Endodermal cell (in vitro differentiated cells): ENCODE data around the gene KCNE3. TPM values are rescaled to one million over a fixed set of nuclear protein-coding genes. Genes with fewer than 3 reads are reported as not detected.

ENCODE experiments used
- DNase-seq: peaks from one replicate; pipeline ENCODE4 v3.0.0-alpha.2; 2017
- H3K27ac ChIP-seq: 2 replicates; pipeline ENCODE4 v1.5.1; 2013; ENCODE audit warnings: mild to moderate bottlenecking, low read depth, low read length, moderate library complexity
- H3K27me3 ChIP-seq: 2 replicates; pipeline ENCODE4 v1.6.1; 2013; ENCODE audit warnings: mild to moderate bottlenecking, low read length, moderate library complexity; ENCODE audit not compliant: insufficient read depth, control insufficient read depth, poor library complexity, severe bottlenecking
- H3K36me3 ChIP-seq: 2 replicates; pipeline ENCODE4 v1.7.0; 2013; ENCODE audit warnings: mild to moderate bottlenecking, low read length, moderate library complexity; ENCODE audit not compliant: control insufficient read depth, insufficient read depth
- H3K4me1 ChIP-seq: one replicate; pipeline ENCODE4 v1.7.0; 2013; ENCODE audit warnings: low read length; ENCODE audit not compliant: control insufficient read depth, insufficient read depth
- H3K4me3 ChIP-seq: 2 replicates; pipeline ENCODE4 v1.5.1; 2013; ENCODE audit warnings: mild to moderate bottlenecking, low read length, moderate library complexity
- H3K9ac ChIP-seq: 2 replicates; pipeline ENCODE4 v1.6.1; 2013; ENCODE audit warnings: mild to moderate bottlenecking, low read length, moderate library complexity; ENCODE audit not compliant: poor library complexity, severe bottlenecking; ENCODE audit errors: extremely low read depth
- H3K9me3 ChIP-seq: 2 replicates; pipeline ENCODE4 v1.6.1; 2013; ENCODE audit warnings: mild to moderate bottlenecking, low read length, moderate library complexity; ENCODE audit not compliant: control insufficient read depth
- H3K27ac Mint-ChIP-seq: 2 replicates; pipeline ENCODE4 v1.8.0; 2020; ENCODE audit warnings: mixed read lengths
- H3K27me3 Mint-ChIP-seq: 2 replicates; pipeline ENCODE4 v1.8.0; 2021; ENCODE audit warnings: mild to moderate bottlenecking, mixed read lengths; ENCODE audit not compliant: insufficient read depth
- H3K36me3 Mint-ChIP-seq: 2 replicates; pipeline ENCODE4 v1.8.0; 2020; ENCODE audit warnings: low read depth, mixed read lengths
- H3K4me1 Mint-ChIP-seq: 2 replicates; pipeline ENCODE4 v1.8.0; 2020; ENCODE audit warnings: mixed read lengths
- H3K4me3 Mint-ChIP-seq: 2 replicates; pipeline ENCODE4 v1.8.0; 2020; ENCODE audit warnings: mild to moderate bottlenecking, moderate library complexity, mixed read lengths
- H3K9me3 Mint-ChIP-seq: 2 replicates; pipeline ENCODE4 v1.8.0; 2020; ENCODE audit warnings: mild to moderate bottlenecking, mixed read lengths
- CTCF ChIP-seq: fragments of 200-600 bp; sonication (generic); conservative IDR thresholded peaks from 2 replicates; pipeline ENCODE4 v1.5.0; 2021; ENCODE audit warnings: antibody characterized with exemption, mild to moderate bottlenecking
- WGBS, 2 experiments: methylation state at CpG; one replicate each; pipeline versions ENCODE4 v1.1.5 to v1.1.7; 2013; ENCODE audit warnings: missing lambda C conversion rate in 2 of 2, mixed read lengths in 1 of 2; ENCODE audit not compliant: insufficient coverage in 1 of 2, insufficient read length in 1 of 2; 5-methylcytosine and 5-hydroxymethylcytosine counted together
- total RNA-seq, 2 donors: library from RNA; stranded (reverse); fragmentation: NEBNext Ultra II Directional in 1 of 2; extraction: Animal tissue kit (Norgen Biotek cat#: 25700) in 1 of 2; gene quantifications; 2 replicates in 1 of 2; 3 replicates in 1 of 2; pipeline ENCODE4 v1.2.1, GENCODE V29; 2021

Gene KCNE3
- total RNA-seq, 2 donors from 2014 or later: 3.6 to 9.0 TPM

DNA sequence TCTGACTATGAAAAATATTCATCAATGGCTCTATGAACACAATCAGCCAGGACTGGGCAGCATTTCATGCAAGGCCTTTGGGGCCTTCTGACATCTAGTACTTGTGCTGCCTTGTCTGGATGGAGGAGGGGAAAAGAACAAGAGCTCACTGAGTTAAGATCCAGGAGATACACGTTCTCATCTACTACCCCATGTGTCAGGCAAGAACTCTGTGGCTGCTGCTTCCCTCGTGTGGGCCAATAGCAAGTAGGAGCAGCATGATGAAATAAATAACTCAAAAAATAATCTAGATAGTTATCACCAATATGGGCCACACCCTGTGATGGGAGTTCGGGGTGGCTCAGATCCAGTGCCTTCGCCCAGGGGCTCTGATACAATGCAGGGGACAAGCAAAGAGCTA, 7.3 kb downstream of the KCNE3 start:
- H3K9ac ChIP-seq: no peak overlapping the region
- no peak for DNase-seq
- no peak overlapping the region for H3K4me3 ChIP-seq
- WGBS, 2 experiments: 78 to 92% methylated on average over 2 to 4 of the region's 4 CpGs
- H3K36me3 ChIP-seq: no peaks in the 10 kb centered on the region
- no peaks in the 10 kb centered on the region for H3K9me3 ChIP-seq
- H3K27me3 ChIP-seq: no peaks in the 10 kb centered on the region
- peaks cover 2% of the 10 kb centered on the region for H3K27me3 Mint-ChIP-seq
- H3K27ac Mint-ChIP-seq: no peak overlapping the region
- peaks cover 20% of the 10 kb centered on the region for H3K36me3 Mint-ChIP-seq
- peaks cover 3% of the 10 kb centered on the region for H3K4me1 Mint-ChIP-seq
- H3K27ac ChIP-seq: no peak overlapping the region
- TF ChIP-seq CTCF: no peak
- H3K9me3 Mint-ChIP-seq: no peaks in the 10 kb centered on the region
- no peak overlapping the region for H3K4me3 Mint-ChIP-seq
- H3K4me1 ChIP-seq: no peaks in the 10 kb centered on the region

GRCh38 chr11:74459584-74459983, 7.8 kb downstream of the KCNE3 start:
- no peak overlapping the region for H3K4me3 ChIP-seq
- H3K27me3 ChIP-seq: no peaks in the 10 kb centered on the region
- no peaks in the 10 kb centered on the region for H3K9me3 Mint-ChIP-seq
- no peak overlapping the region for H3K4me3 Mint-ChIP-seq
- no peak for TF ChIP-seq CTCF
- no peak for DNase-seq
- H3K27ac ChIP-seq: no peak overlapping the region
- 0% methylated on average over 1 of the region's 1 CpG for WGBS, 2 experiments
- H3K4me1 ChIP-seq: no peaks in the 10 kb centered on the region
- no peak overlapping the region for H3K27ac Mint-ChIP-seq
- peaks cover 2% of the 10 kb centered on the region for H3K27me3 Mint-ChIP-seq
- H3K9me3 ChIP-seq: no peaks in the 10 kb centered on the region
- no peaks in the 10 kb centered on the region for H3K36me3 ChIP-seq
- no peak overlapping the region for H3K9ac ChIP-seq
- H3K36me3 Mint-ChIP-seq: peaks cover 20% of the 10 kb centered on the region
- peaks cover 3% of the 10 kb centered on the region for H3K4me1 Mint-ChIP-seq

- Mint-ChIP-seq H3K4me3 (no peak overlapping the region), H3K27me3 (no peaks in the 10 kb centered on the region), H3K27ac (no peak overlapping the region), H3K36me3 (peaks cover 14% of the 10 kb centered on the region), H3K4me1 (peaks cover 3% of the 10 kb centered on the region), H3K9me3 (no peaks in the 10 kb centered on the region)
- no peak for DNase-seq
- Histone ChIP-seq H3K9ac (no peak overlapping the region), H3K36me3 (no peaks in the 10 kb centered on the region), H3K4me3 (no peak overlapping the region), H3K4me1 (no peaks in the 10 kb centered on the region), H3K9me3 (no peaks in the 10 kb centered on the region), H3K27me3 (no peaks in the 10 kb centered on the region), H3K27ac (no peak overlapping the region)
- WGBS, 2 experiments: 85 to 91% methylated on average over 5 to 6 of the region's 6 CpGs
- no peak for TF ChIP-seq CTCF
These were observed 10.0 kb downstream of the KCNE3 start for GRCh38 chr11:74457356-74457755.
